Measurements from ENCODE around the gene NR1D1.

NR1D1 gene

GRCh38 chr17:40079545-40079944 is 20.8 kb downstream of the NR1D1 start:
- in situ Hi-C loops (cut with HindIII; ENCODE audit: low sequenced_read_pairs), result no loop called here

- in situ Hi-C loops (cut with HindIII; ENCODE audit: low sequenced_read_pairs), result no loop called here
Observed at GRCh38 chr17:40076591-40076990, 23.8 kb downstream of the NR1D1 start.

GRCh38 chr17:40075942-40076498 is 24.4 kb downstream of the NR1D1 start:
- in situ Hi-C loops (cut with HindIII; ENCODE audit: low sequenced_read_pairs), result no loop called here

- in situ Hi-C loops (cut with HindIII; ENCODE audit: low sequenced_read_pairs), result no loop called here
Observed at GRCh38 chr17:40075201-40075941, 25.0 kb downstream of the NR1D1 start.

- in situ Hi-C loops (cut with HindIII; ENCODE audit: low sequenced_read_pairs), result loop anchor here (5.0 kb wide), 1 partner anchor 83 kb away; no protein-coding TSS in a partner anchor
Observed at GRCh38 chr17:40074871-40075200, 25.6 kb downstream of the NR1D1 start.

- in situ Hi-C loops (cut with HindIII; ENCODE audit: low sequenced_read_pairs), result loop anchor here (5.0 kb wide), 1 partner anchor 82 kb away; no protein-coding TSS in a partner anchor
Observed at GRCh38 chr17:40074175-40074512, 26.2 kb downstream of the NR1D1 start.

GRCh38 chr17:40073454-40074174 is 26.8 kb downstream of the NR1D1 start:
- in situ Hi-C loops (cut with HindIII; ENCODE audit: low sequenced_read_pairs), result loop anchor here (5.0 kb wide), 1 partner anchor 81 kb away; no protein-coding TSS in a partner anchor

- in situ Hi-C loops (cut with HindIII; ENCODE audit: low sequenced_read_pairs), result loop anchor here (5.0 kb wide), 1 partner anchor 81 kb away; no protein-coding TSS in a partner anchor
Observed at GRCh38 chr17:40072735-40073346, 27.5 kb downstream of the NR1D1 start.

GRCh38 chr17:40072040-40072734 is 28.2 kb downstream of the NR1D1 start:
- in situ Hi-C loops (cut with HindIII; ENCODE audit: low sequenced_read_pairs), result loop anchor here (5.0 kb wide), 1 partner anchor 80 kb away; no protein-coding TSS in a partner anchor

GRCh38 chr17:40071313-40072039 is 28.9 kb downstream of the NR1D1 start:
- in situ Hi-C loops (cut with HindIII; ENCODE audit: low sequenced_read_pairs), result loop anchor here (5.0 kb wide), 1 partner anchor 79 kb away; no protein-coding TSS in a partner anchor

- in situ Hi-C loops (cut with HindIII; ENCODE audit: low sequenced_read_pairs), result loop anchor here (5.0 kb wide), 1 partner anchor 79 kb away; no protein-coding TSS in a partner anchor
Observed at GRCh38 chr17:40070709-40071312, 29.6 kb downstream of the NR1D1 start.

GRCh38 chr17:40069751-40070708 is 30.4 kb downstream of the NR1D1 start:
- in situ Hi-C loops (cut with HindIII; ENCODE audit: low sequenced_read_pairs), result loop anchor here (5.0 kb wide), 2 partner anchors 78 to 87 kb away; no protein-coding TSS in a partner anchor

GRCh38 chr17:40068917-40069750 is 31.3 kb downstream of the NR1D1 start:
- in situ Hi-C loops (cut with HindIII; ENCODE audit: low sequenced_read_pairs), result loop anchor here (5.0 kb wide), 1 partner anchor 88 kb away; no protein-coding TSS in a partner anchor

GRCh38 chr17:40068584-40068916 is 31.8 kb downstream of the NR1D1 start:
- in situ Hi-C loops (cut with HindIII; ENCODE audit: low sequenced_read_pairs), result loop anchor here (5.0 kb wide), 1 partner anchor 89 kb away; no protein-coding TSS in a partner anchor

- in situ Hi-C loops (cut with HindIII; ENCODE audit: low sequenced_read_pairs), result loop anchor here (5.0 kb wide), 1 partner anchor 89 kb away; no protein-coding TSS in a partner anchor
Observed at GRCh38 chr17:40068129-40068581, 32.2 kb downstream of the NR1D1 start.

GRCh38 chr17:40067710-40068109 is 32.7 kb downstream of the NR1D1 start:
- in situ Hi-C loops (cut with HindIII; ENCODE audit: low sequenced_read_pairs), result loop anchor here (5.0 kb wide), 1 partner anchor 90 kb away; no protein-coding TSS in a partner anchor
